ENCODE results near the gene SCOC. TPM values are rescaled to one million over a fixed set of nuclear protein-coding genes. Genes with fewer than 3 reads are reported as not detected.

Gene SCOC
- total RNA-seq, 4 donors from 2014 or later: 28.6 to 40.5 (median 37.9) TPM

DNA sequence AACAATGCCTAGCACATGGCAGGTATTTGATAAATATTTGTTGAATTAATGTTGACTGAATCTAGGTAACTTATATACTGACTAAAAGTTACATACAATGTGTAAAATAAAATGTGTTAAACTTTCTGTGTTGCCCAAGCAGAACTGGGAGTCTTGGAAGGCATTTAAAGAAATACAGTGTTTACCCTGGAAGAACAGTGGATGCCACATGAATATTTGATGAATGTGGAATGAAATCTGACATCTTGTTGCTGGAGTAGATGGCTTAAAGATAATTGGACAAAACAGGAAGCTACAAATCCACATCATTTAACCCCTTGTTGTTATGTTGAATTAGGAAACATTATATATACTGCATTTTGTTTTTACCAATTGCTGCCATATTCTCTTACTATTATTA lies 39.9 kb upstream of the SCOC start:
- TF ChIP-seq, protein P1, sequence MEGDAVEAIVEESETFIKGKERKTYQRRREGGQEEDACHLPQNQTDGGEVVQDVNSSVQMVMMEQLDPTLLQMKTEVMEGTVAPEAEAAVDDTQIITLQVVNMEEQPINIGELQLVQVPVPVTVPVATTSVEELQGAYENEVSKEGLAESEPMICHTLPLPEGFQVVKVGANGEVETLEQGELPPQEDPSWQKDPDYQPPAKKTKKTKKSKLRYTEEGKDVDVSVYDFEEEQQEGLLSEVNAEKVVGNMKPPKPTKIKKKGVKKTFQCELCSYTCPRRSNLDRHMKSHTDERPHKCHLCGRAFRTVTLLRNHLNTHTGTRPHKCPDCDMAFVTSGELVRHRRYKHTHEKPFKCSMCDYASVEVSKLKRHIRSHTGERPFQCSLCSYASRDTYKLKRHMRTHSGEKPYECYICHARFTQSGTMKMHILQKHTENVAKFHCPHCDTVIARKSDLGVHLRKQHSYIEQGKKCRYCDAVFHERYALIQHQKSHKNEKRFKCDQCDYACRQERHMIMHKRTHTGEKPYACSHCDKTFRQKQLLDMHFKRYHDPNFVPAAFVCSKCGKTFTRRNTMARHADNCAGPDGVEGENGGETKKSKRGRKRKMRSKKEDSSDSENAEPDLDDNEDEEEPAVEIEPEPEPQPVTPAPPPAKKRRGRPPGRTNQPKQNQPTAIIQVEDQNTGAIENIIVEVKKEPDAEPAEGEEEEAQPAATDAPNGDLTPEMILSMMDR (IDR thresholded peaks at IDR 0.05): no peak
- no peak for ATAC-seq (ENCODE audit: low FRiP score)
- no peak for DNase-seq (ENCODE audit: low spot score)

DNA sequence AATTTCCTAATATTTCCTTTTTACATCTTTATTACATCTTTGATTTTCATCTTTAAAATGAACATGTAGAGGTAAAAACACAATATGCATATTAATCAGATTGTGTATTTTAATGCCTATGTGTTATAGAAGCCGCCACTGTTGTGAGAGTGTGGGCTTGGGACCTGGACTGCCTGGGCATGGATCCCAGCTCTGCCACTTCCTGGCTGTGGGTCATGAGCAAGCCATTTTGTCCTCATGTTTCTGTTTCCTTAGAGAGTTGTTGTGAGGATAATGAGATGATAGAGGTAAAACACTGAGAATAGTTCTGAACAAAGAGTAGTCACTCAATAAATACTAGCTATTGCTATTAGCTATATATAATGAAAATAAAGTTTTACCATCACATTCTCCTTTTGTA lies 38.4 kb upstream of the SCOC start:
- TF ChIP-seq, protein P1 (IDR thresholded peaks at IDR 0.05): no peak

DNA sequence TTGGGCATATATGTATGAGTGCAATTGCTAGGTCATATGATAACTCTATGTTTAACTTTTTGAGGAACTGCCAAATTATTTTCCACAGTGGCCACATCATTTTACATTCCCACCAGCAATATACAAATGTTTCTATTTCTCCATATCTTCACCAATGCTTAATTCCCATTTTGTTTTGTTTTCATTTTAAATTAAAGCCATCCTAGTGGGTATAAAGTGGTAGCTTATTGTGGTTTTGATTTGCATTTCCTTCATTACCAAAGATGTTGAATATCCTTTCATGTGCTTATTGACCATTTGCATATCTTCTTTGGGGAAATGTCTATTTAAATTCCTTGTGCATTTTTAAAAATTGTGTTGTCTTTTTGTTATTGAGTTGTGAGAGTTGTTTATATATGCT lies 36.7 kb upstream of the SCOC start:
- TF ChIP-seq, protein P1 (IDR thresholded peaks at IDR 0.05): no peak
- no peak for ATAC-seq (ENCODE audit: low FRiP score)
- DNase-seq (ENCODE audit: low spot score): no peak

More for the DNA sequence above, 38.4 kb upstream of the SCOC start:
- DNase-seq (ENCODE audit: low spot score): no peak
- ATAC-seq (ENCODE audit: low FRiP score): no peak

DNA sequence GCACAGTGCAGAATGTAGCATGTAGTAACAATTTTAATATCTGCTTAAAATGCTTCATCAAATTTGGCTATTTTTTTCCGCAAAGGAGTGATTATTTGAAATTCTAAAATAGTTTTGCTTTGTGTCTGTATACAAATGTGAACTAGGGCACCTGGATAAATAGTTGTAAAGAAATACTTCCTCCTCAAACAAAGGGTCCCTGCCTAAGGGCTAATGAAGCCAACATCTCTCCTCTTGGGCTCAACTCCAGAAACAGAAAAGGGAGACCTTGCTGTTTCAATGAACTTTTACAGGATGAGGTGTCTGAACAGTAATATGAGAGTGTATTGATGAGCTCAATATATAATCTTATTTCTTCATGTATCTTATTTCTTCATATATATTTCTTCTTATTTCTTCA lies 30.8 kb upstream of the SCOC start:
- TF ChIP-seq, protein P1 (IDR thresholded peaks at IDR 0.05): no peak
- ATAC-seq (ENCODE audit: low FRiP score) (no peak), DNase-seq (ENCODE audit: low spot score) (no peak)

DNA sequence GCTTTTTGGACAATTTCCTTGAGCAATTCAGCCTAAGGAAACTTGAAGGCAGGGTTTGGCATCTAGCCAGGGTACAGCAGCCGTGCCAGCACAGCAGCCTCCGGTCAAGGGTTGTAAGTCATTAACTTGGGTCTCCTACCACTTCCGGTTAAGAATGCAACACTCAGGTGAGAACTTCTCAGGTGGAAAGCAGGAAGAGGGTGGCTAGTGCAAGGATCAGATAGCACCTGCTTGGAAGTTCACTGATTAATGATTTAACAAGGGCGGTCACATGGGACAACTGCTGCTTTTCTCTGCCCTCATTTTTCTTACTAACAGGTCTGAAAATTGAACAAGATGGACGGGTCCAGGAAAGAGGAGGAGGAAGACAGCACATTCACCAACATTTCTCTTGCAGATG lies 30.1 kb upstream of the SCOC start:
- DNase-seq (ENCODE audit: low spot score) (no peak), ATAC-seq (ENCODE audit: low FRiP score) (no peak)
- TF ChIP-seq, protein P1 (IDR thresholded peaks at IDR 0.05): no peak

DNA sequence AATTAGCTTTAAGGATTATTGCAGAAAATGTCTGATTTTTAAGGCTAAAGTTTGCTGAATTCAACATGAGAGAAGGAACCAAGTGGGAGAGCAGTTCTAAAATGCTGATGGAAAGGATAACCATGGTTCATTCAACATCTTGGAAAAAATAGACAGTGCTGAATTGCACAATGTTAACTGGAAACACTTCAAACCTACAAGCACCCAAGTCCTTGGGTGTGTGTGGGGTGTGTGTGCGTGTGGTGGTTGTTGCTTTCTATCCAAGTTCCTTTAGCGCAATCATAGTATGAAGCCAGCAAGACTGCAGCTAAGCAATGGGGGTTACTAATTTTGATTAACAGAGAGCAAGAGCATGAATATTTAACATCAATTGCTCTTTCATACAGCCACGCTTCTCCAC lies 29.3 kb upstream of the SCOC start:
- TF ChIP-seq, protein P1 (IDR thresholded peaks at IDR 0.05): no peak
- DNase-seq (ENCODE audit: low spot score) (no peak), ATAC-seq (ENCODE audit: low FRiP score) (no peak)

DNA sequence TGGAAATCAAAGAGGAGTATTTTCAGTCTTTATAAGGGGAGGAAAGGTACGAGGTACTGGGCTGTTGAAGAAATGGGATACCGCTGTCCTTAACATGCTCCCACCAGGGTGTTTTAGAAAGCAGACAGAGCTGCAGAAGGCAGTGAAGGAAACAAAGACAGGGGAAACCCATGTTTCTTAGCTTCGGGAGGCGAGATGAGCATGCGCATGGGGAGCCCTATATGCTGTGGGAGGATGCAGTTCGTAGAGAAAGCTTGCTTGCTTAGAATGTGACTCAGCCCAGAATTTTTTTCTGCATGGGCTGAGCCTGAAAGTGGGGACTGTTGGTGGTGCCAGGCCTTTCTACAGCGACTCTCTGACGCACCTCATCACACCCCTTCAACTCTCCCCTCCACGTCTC lies 28.8 kb upstream of the SCOC start:
- TF ChIP-seq, protein P1 (IDR thresholded peaks at IDR 0.05): no peak
- ATAC-seq (ENCODE audit: low FRiP score) (no peak), DNase-seq (ENCODE audit: low spot score) (no peak)

Measured in omental fat pad (tissue), 4 donors.